ENCODE measurements around the gene KLF16. TPM values are rescaled to one million over a fixed set of nuclear protein-coding genes. Genes with fewer than 3 reads are reported as not detected.

KLF16 gene
- total RNA-seq, 1 experiment from 2014 or later: 32.3 TPM

GRCh38 chr19:1855040-1855827 is 8.1 kb downstream of the KLF16 start:
- Mint-ChIP-seq H3K27ac (ENCODE audit: unreplicated experiment) (no peak overlapping the region), H3K4me1 (ENCODE audit: low read depth, unreplicated experiment) (no peaks in the 10 kb centered on the region), H3K4me3 (ENCODE audit: low read depth, unreplicated experiment) (no peak overlapping the region), H3K36me3 (ENCODE audit: insufficient read depth, unreplicated experiment) (peaks cover 17% of the 10 kb centered on the region), H3K27me3 (ENCODE audit: unreplicated experiment) (no peaks in the 10 kb centered on the region), H3K9me3 (ENCODE audit: low read depth, unreplicated experiment) (no peaks in the 10 kb centered on the region)
- intact Hi-C loops (cut with micrococcal nuclease; ENCODE audit: unreplicated experiment): no loop called here
- no TSS peak for BruUV-seq (replicated peaks)
- TF ChIP-seq CTCF (IDR thresholded peaks at IDR 0.05; ENCODE audit: unreplicated experiment): no peak
- CTCF ChIA-PET: interaction anchor here (1.0 kb wide), 1 partner anchor 9 kb away, joined by 5 read pairs; no protein-coding TSS in a partner anchor
- DNase-seq: peak; percentile 62

GRCh38 chr19:1854542-1855039 is 8.8 kb downstream of the KLF16 start:
- Mint-ChIP-seq H3K36me3 (ENCODE audit: insufficient read depth, unreplicated experiment) (peaks cover 17% of the 10 kb centered on the region), H3K4me1 (ENCODE audit: low read depth, unreplicated experiment) (no peaks in the 10 kb centered on the region), H3K9me3 (ENCODE audit: low read depth, unreplicated experiment) (no peaks in the 10 kb centered on the region), H3K27me3 (ENCODE audit: unreplicated experiment) (no peaks in the 10 kb centered on the region), H3K27ac (ENCODE audit: unreplicated experiment) (no peak overlapping the region), H3K4me3 (ENCODE audit: low read depth, unreplicated experiment) (no peak overlapping the region)
- intact Hi-C loops (cut with micrococcal nuclease; ENCODE audit: unreplicated experiment): no loop called here
- TF ChIP-seq CTCF (IDR thresholded peaks at IDR 0.05; ENCODE audit: unreplicated experiment): no peak
- CTCF ChIA-PET: interaction anchor here (1.0 kb wide), 1 partner anchor 10 kb away, joined by 5 read pairs; no protein-coding TSS in a partner anchor
- no TSS peak for BruUV-seq (replicated peaks)
- no peak for DNase-seq

- H3K36me3 Mint-ChIP-seq (ENCODE audit: insufficient read depth, unreplicated experiment): peaks cover 17% of the 10 kb centered on the region
- no peak for TF ChIP-seq CTCF (IDR thresholded peaks at IDR 0.05; ENCODE audit: unreplicated experiment)
- no peak overlapping the region for H3K4me3 Mint-ChIP-seq (ENCODE audit: low read depth, unreplicated experiment)
- CTCF ChIA-PET: interaction anchor here (1.0 kb wide), 1 partner anchor 10 kb away, joined by 5 read pairs; no protein-coding TSS in a partner anchor
- no peaks in the 10 kb centered on the region for H3K4me1 Mint-ChIP-seq (ENCODE audit: low read depth, unreplicated experiment)
- no peak overlapping the region for H3K27ac Mint-ChIP-seq (ENCODE audit: unreplicated experiment)
- no peaks in the 10 kb centered on the region for H3K27me3 Mint-ChIP-seq (ENCODE audit: unreplicated experiment)
- DNase-seq: no peak
- intact Hi-C loops (cut with micrococcal nuclease; ENCODE audit: unreplicated experiment): no loop called here
- H3K9me3 Mint-ChIP-seq (ENCODE audit: low read depth, unreplicated experiment): no peaks in the 10 kb centered on the region
- BruUV-seq (replicated peaks): TSS peak; percentile 28
Observed at GRCh38 chr19:1854039-1854541, 9.3 kb downstream of the KLF16 start.

- no peaks in the 10 kb centered on the region for H3K9me3 Mint-ChIP-seq (ENCODE audit: low read depth, unreplicated experiment)
Observed at GRCh38 chr19:1853295-1854038, 9.9 kb downstream of the KLF16 start.

More at GRCh38 chr19:1853295-1854038, 9.9 kb downstream of the KLF16 start:
- TF ChIP-seq CTCF (IDR thresholded peaks at IDR 0.05; ENCODE audit: unreplicated experiment): peak; percentile 77
- intact Hi-C loops (cut with micrococcal nuclease; ENCODE audit: unreplicated experiment): no loop called here
- H3K4me3 Mint-ChIP-seq (ENCODE audit: low read depth, unreplicated experiment): no peak overlapping the region
- H3K27ac Mint-ChIP-seq (ENCODE audit: unreplicated experiment): no peak overlapping the region
- peaks cover 19% of the 10 kb centered on the region for H3K36me3 Mint-ChIP-seq (ENCODE audit: insufficient read depth, unreplicated experiment)
- no peaks in the 10 kb centered on the region for H3K4me1 Mint-ChIP-seq (ENCODE audit: low read depth, unreplicated experiment)
- BruUV-seq (replicated peaks): no TSS peak
- DNase-seq: peak; percentile 86
- CTCF ChIA-PET: no interaction called here
- H3K27me3 Mint-ChIP-seq (ENCODE audit: unreplicated experiment): no peaks in the 10 kb centered on the region
